NCI-H748 treated with DMSO at 0.1 percent for 48 hours (cell line): ENCODE results near the gene OBSCN.

Experiments
- DNase-seq: peaks from one replicate; lab custom pipeline; 2025; lab: John Stamatoyannopoulos, UW

OBSCN gene, protein sequence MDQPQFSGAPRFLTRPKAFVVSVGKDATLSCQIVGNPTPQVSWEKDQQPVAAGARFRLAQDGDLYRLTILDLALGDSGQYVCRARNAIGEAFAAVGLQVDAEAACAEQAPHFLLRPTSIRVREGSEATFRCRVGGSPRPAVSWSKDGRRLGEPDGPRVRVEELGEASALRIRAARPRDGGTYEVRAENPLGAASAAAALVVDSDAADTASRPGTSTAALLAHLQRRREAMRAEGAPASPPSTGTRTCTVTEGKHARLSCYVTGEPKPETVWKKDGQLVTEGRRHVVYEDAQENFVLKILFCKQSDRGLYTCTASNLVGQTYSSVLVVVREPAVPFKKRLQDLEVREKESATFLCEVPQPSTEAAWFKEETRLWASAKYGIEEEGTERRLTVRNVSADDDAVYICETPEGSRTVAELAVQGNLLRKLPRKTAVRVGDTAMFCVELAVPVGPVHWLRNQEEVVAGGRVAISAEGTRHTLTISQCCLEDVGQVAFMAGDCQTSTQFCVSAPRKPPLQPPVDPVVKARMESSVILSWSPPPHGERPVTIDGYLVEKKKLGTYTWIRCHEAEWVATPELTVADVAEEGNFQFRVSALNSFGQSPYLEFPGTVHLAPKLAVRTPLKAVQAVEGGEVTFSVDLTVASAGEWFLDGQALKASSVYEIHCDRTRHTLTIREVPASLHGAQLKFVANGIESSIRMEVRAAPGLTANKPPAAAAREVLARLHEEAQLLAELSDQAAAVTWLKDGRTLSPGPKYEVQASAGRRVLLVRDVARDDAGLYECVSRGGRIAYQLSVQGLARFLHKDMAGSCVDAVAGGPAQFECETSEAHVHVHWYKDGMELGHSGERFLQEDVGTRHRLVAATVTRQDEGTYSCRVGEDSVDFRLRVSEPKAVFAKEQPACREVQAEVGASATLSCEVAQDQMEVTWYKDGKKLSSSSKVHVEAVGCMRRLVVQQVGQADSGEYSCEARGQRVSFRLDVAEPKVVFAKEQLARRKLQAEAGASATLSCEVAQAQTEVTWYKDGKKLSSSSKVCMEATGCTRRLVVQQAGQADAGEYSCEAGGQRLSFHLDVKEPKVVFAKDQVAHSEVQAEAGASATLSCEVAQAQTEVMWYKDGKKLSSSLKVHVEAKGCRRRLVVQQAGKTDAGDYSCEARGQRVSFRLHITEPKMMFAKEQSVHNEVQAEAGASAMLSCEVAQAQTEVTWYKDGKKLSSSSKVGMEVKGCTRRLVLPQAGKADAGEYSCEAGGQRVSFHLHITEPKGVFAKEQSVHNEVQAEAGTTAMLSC (N-terminal part only)

GRCh38 chr1:228207851-228208821, at the start of gene OBSCN:
Gene OBSCN (plus strand): TSS chr1:228208044. CDS start chr1:228211784, 3,740 bp downstream.
- no peak for DNase-seq

DNA sequence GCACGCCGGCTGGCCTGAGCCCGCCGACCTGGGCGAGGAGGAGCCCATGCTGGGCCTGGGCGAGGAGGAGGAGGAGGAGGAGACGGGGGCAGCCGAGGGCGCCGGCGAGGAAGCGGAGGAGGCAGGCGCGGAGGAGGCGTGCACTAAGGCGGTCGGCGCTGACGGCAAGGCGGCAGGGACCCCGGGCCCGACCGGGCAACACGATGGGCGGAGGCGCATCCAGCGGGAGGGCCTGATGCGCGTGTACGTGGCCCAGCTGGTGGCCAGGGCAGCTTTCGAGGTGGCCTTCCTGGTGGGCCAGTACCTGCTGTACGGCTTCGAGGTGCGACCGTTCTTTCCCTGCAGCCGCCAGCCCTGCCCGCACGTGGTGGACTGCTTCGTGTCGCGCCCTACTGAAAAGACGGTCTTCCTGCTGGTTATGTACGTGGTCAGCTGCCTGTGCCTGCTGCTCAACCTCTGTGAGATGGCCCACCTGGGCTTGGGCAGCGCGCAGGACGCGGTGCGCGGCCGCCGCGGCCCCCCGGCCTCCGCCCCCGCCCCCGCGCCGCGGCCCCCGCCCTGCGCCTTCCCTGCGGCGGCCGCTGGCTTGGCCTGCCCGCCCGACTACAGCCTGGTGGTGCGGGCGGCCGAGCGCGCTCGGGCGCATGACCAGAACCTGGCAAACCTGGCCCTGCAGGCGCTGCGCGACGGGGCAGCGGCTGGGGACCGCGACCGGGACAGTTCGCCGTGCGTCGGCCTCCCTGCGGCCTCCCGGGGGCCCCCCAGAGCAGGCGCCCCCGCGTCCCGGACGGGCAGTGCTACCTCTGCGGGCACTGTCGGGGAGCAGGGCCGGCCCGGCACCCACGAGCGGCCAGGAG, 49.5 kb upstream of the OBSCN start:
- no peak for DNase-seq

DNA sequence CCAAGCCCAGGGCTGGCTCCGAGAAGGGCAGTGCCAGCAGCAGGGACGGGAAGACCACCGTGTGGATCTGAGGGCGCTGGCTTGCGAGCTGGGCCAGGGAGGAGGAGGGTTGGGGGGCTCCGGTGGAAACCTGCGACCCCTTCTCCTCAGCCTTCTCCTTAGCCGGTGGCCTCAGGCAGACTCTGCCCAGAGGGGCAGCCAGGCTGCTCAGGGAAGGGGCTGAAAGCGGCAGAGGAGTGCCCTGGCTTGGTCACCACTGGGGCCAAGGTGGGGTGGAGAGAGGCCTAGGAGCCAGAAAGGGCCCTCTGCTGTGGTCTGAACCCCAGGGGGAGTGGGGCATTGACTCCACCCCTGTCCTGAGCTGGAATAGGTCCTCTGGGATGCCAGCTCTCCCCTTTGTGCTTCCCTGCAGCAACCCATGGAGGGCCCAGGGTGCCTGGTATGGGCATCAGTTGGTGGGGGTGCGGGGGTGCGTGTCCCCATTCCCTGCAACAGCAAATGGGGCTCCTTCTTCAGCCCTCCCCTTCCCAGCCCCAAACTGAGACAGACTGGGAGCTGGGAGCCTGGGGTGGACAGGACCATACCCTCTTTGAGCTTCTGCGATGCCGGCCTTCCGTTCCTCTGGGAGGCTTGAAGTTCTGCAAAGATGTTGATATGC, 48.7 kb upstream of the OBSCN start:
- no peak for DNase-seq

GRCh38 chr1:228160201-228160761, 47.6 kb upstream of the OBSCN start:
- DNase-seq = no peak

DNA sequence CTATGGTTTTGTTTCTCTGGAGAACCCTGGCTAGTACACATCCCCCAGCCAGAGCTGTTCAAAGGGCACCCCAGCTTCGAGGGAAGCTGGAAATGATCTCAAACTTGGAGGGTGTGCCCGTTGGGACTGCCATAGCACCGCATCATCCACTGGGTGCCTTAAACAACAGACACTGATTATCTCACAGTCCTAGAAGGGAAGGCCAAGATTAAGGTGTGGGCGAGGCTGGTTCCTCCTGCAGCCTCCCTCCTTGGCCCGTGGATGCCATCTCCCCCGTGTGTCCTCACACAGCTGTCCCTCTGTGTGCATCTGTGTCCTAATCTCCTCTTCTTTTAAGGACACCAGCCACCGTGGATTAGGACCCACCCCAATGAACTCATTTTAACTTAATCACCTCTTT, 46.5 kb upstream of the OBSCN start:
- DNase-seq = no peak

- DNase-seq = no peak
Measured at GRCh38 chr1:228161866-228162265, 46.0 kb upstream of the OBSCN start.

DNA sequence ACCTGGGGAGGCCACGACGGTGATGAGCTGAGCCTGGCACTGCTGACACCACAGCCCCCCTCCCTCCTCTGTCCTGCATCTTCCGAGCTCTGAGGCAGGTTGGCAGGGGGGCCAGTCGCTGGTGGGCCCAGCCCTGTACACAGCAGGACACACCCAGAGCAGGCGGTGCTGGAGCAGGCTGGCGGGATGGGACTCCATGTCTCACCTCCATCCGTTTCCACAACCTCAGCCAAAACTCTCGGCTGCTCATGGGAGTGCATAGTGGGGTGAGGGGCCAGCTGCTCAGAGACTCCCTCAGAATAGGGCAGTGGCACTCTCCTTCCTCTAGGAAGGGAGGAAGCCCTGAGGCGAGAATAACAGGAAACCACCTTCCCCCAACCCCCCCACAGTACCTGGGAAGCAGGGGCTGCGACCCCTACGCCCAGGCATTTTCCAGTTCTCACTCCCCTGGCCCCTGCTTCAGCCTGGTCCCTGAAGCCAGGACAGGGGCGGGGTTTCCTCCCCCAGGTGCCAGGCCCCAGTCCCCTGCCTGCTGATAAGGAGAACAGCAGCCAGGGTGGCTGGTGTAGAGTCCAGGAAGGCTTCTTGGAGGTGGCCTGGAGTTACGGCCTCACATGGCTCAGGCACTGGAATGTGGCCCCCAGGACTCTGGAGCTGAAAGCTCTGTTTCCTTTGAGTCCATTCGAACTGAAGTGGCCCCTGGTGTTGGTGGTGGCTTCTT, 45.4 kb upstream of the OBSCN start:
- DNase-seq = no peak

GRCh38 chr1:228163007-228163753, 44.7 kb upstream of the OBSCN start:
- DNase-seq = no peak

GRCh38 chr1:228163776-228164519, 43.9 kb upstream of the OBSCN start:
- DNase-seq = no peak

DNA sequence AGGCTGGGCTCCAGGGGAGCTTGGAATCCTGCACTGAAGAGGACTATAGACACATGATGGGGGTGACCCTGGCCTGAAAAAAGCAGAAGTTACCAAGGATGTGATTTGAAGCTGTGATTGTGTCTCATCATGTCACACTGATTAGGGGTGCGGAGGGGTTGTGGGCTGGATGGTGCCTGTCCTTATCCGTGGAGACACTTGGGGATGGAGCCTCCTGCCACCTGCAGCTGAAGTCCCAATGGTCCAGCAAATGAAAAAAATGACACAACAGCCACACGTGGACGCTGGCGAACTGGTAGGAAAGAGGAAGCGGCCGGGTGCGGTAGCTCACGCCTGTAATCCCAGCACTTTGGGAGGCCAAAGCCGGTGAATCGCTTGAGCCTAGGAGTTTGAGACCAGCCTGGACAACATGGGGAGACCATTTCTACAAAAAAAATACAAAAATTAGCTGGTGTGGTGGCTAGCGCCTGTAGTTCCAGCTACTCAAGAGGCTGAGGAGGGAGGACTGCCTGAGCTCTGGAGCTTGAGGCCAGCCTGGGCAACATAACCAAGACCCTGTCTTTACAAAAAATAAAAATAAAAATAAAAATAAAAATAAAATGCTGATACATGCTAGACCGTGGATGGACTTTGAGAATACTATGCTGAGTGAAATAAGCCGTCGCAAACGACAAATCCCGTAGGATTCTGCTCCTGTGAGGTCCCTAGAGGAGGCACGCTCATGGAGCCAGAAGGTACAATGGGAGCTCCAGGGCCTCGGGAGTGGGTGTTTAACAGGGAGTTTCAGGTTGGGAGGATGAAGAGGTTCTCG, 43.1 kb upstream of the OBSCN start:
- DNase-seq = no peak

- peak; percentile 78 for DNase-seq
Measured at GRCh38 chr1:228165372-228166169, 42.3 kb upstream of the OBSCN start, which contains the start of gene IBA57. Gene IBA57 (plus strand): TSS chr1:228165804. CDS start chr1:228165817, 13 bp downstream.

- DNase-seq = peak; percentile 9
Measured at GRCh38 chr1:228166170-228166936, 41.5 kb upstream of the OBSCN start.

- DNase-seq = no peak
Measured at GRCh38 chr1:228168563-228169270, 39.1 kb upstream of the OBSCN start.

DNA sequence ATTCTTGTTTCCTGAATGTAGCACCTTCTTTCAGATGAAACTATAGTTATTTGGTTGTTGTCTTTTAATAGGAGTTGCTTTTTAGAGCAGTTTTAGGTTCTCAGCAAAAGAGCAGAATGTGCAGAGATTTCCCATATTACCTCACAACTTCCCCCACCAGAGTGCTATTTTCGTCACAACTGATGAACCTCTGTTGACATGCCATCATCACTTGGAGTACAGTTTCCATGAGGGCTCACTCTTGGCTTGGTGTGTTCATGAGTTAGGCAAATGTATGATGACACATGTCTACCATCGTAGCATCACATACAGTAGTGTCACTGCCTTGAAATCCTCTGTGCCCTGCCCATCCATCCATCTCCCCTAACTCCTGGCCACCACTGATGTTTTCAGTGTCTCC, 38.5 kb upstream of the OBSCN start:
- DNase-seq = no peak
